ENCODE measurements around the gene POLR3H. TPM values are rescaled to one million over a fixed set of nuclear protein-coding genes. Genes with fewer than 3 reads are reported as not detected.

The POLR3H gene
- total and polyA plus RNA-seq, 2 donors (not counting 1 experiment from before 2014, with no cell fraction given): 12.4 to 32.1 TPM

DNA sequence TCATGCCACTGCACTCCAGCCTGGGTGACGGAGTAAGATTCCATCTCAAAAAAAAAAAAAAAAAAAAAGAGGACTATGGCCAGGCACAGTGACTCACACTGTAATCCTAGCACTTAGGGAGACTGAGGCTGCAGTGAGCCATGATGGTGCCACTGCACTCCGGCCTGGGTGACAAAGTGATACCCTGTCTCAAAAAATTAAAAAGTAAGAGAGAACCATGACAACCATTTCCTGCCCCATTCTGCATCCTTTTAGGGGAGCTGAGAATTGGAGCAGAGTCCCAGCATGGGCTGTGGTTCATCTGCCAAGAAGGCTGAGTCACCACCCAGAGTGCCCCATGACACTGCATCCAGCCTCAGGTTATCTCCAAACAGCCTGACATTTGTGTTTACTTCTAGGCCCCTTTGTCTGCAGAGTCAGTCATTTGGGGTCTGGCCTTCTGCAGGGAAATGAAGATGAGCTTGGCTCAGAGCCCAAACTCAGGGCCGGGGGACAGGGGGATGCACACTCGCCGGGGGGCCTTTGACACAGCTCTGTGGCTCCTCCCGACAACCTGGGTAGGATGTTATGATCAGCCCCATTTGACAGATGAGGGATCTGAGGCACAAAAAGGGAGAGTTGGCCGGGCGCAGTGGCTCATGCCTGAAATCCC, 21.3 kb upstream of the POLR3H start:
- Histone ChIP-seq H3K9ac (ENCODE audit: low read length) (no peak overlapping the region), H2AFZ (ENCODE audit: insufficient read depth, low read depth, low read length, poor library complexity, severe bottlenecking) (no peak overlapping the region), H3K27ac (ENCODE audit: low read length in 2 of 2) (no peak overlapping the region), H3K79me2 (ENCODE audit: control insufficient read depth, insufficient read depth, low read length) (no peaks in the 10 kb centered on the region), H3K9me3 (ENCODE audit: control extremely low read depth in 1 of 3, control insufficient read depth in 2 of 3, insufficient read depth in 1 of 3, low read length in 2 of 3) (no peaks in the 10 kb centered on the region), H3K4me3 (ENCODE audit: control extremely low read depth in 1 of 5, extremely low read depth in 1 of 5, insufficient read depth in 1 of 5, low read depth in 2 of 5, low read length in 4 of 5) (no peak overlapping the region), H3K4me1 (ENCODE audit: control insufficient read depth in 2 of 2, insufficient read depth in 2 of 2, low read length in 2 of 2) (no peaks in the 10 kb centered on the region), H3K36me3 (replicated peaks in 1 of 2; ENCODE audit: control extremely low read depth in 1 of 2, control insufficient read depth in 1 of 2, extremely low read depth in 1 of 2, insufficient read depth in 2 of 2, low read length in 1 of 2) (no peaks in the 10 kb centered on the region), H4K20me1 (ENCODE audit: control insufficient read depth, insufficient read depth, low read length, poor library complexity, severe bottlenecking) (no peaks in the 10 kb centered on the region), H3K4me2 (replicated peaks; ENCODE audit: low read depth, low read length, poor library complexity, severe bottlenecking) (no peak overlapping the region), H3K27me3 (replicated peaks in 1 of 4; ENCODE audit: control extremely low read depth in 1 of 4, control insufficient read depth in 3 of 4, insufficient read depth in 4 of 4, low read length in 3 of 4) (peaks cover 0 to 24% (median 2%) of the 10 kb centered on the region in 4 experiments)
- CTCF ChIA-PET: interaction anchor here (1.0 kb wide), 1 partner anchor 39 kb away, joined by 4 read pairs; no protein-coding TSS in a partner anchor
- Mint-ChIP-seq H3K27ac (no peak overlapping the region), H3K4me3 (no peak overlapping the region), H3K9me3 (ENCODE audit: insufficient read depth) (no peaks in the 10 kb centered on the region), H3K27me3 (peaks cover 21% of the 10 kb centered on the region), H3K4me1 (no peaks in the 10 kb centered on the region)
- ATAC-seq (ENCODE audit: low read depth) (no peak), DNase-seq (no peak)
- TF ChIP-seq, protein P1, sequence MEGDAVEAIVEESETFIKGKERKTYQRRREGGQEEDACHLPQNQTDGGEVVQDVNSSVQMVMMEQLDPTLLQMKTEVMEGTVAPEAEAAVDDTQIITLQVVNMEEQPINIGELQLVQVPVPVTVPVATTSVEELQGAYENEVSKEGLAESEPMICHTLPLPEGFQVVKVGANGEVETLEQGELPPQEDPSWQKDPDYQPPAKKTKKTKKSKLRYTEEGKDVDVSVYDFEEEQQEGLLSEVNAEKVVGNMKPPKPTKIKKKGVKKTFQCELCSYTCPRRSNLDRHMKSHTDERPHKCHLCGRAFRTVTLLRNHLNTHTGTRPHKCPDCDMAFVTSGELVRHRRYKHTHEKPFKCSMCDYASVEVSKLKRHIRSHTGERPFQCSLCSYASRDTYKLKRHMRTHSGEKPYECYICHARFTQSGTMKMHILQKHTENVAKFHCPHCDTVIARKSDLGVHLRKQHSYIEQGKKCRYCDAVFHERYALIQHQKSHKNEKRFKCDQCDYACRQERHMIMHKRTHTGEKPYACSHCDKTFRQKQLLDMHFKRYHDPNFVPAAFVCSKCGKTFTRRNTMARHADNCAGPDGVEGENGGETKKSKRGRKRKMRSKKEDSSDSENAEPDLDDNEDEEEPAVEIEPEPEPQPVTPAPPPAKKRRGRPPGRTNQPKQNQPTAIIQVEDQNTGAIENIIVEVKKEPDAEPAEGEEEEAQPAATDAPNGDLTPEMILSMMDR (IDR thresholded peaks at IDR 0.05): no peak
- TF ChIP-seq EZH2 (IDR thresholded peaks at IDR 0.05; ENCODE audit: borderline replicate concordance, insufficient read depth, low read depth, low read length, poor library complexity, severe bottlenecking): no peak
- intact Hi-C loops (cut with micrococcal nuclease): no loop called here
- POLR2A ChIA-PET: no interaction called here
- WGBS (ENCODE audit: insufficient coverage): 74% methylated on average over 8 of the region's 8 CpGs

GRCh38 chr22:41564563-41564962, 20.3 kb upstream of the POLR3H start:
- Mint-ChIP-seq H3K27me3 (peaks cover 28% of the 10 kb centered on the region), H3K27ac (no peak overlapping the region), H3K4me3 (no peak overlapping the region), H3K4me1 (no peaks in the 10 kb centered on the region), H3K9me3 (ENCODE audit: insufficient read depth) (no peaks in the 10 kb centered on the region)
- no peak for ATAC-seq (ENCODE audit: low read depth)
- H2AFZ ChIP-seq (ENCODE audit: insufficient read depth, low read depth, low read length, poor library complexity, severe bottlenecking): no peak overlapping the region
- no peaks in the 10 kb centered on the region for H3K9me3 ChIP-seq (ENCODE audit: control extremely low read depth in 1 of 3, control insufficient read depth in 2 of 3, insufficient read depth in 1 of 3, low read length in 2 of 3)
- DNase-seq: no peak
- H3K27me3 ChIP-seq (replicated peaks in 1 of 4; ENCODE audit: control extremely low read depth in 1 of 4, control insufficient read depth in 3 of 4, insufficient read depth in 4 of 4, low read length in 3 of 4): peaks cover 0 to 31% (median 6%) of the 10 kb centered on the region in 4 experiments
- no peak overlapping the region for H3K9ac ChIP-seq (ENCODE audit: low read length)
- no peaks in the 10 kb centered on the region for H3K79me2 ChIP-seq (ENCODE audit: control insufficient read depth, insufficient read depth, low read length)
- no peak for TF ChIP-seq EZH2 (IDR thresholded peaks at IDR 0.05; ENCODE audit: borderline replicate concordance, insufficient read depth, low read depth, low read length, poor library complexity, severe bottlenecking)
- TF ChIP-seq, protein P1 (IDR thresholded peaks at IDR 0.05): no peak
- CTCF ChIA-PET: no interaction called here
- H4K20me1 ChIP-seq (ENCODE audit: control insufficient read depth, insufficient read depth, low read length, poor library complexity, severe bottlenecking): no peaks in the 10 kb centered on the region
- WGBS (ENCODE audit: insufficient coverage): 83% methylated on average over 7 of the region's 8 CpGs
- H3K4me1 ChIP-seq (ENCODE audit: control insufficient read depth in 2 of 2, insufficient read depth in 2 of 2, low read length in 2 of 2): no peaks in the 10 kb centered on the region
- intact Hi-C loops (cut with micrococcal nuclease): no loop called here
- POLR2A ChIA-PET: no interaction called here
- H3K4me3 ChIP-seq (ENCODE audit: control extremely low read depth in 1 of 5, extremely low read depth in 1 of 5, insufficient read depth in 1 of 5, low read depth in 2 of 5, low read length in 4 of 5): no peak overlapping the region
- H3K27ac ChIP-seq (ENCODE audit: low read length in 2 of 2): no peak overlapping the region
- H3K4me2 ChIP-seq (replicated peaks; ENCODE audit: low read depth, low read length, poor library complexity, severe bottlenecking): no peak overlapping the region
- no peaks in the 10 kb centered on the region for H3K36me3 ChIP-seq (replicated peaks in 1 of 2; ENCODE audit: control extremely low read depth in 1 of 2, control insufficient read depth in 1 of 2, extremely low read depth in 1 of 2, insufficient read depth in 2 of 2, low read length in 1 of 2)

Data from B cell (primary cell).